ENCODE data around the gene HHIP.

Gene HHIP

GRCh38 chr4:144658015-144658567 lies 12.1 kb downstream of the HHIP start:
- DNase-seq, result no peak

- no peak for DNase-seq
Measured at GRCh38 chr4:144658903-144659302, 12.9 kb downstream of the HHIP start.

- no peak for DNase-seq
Measured at GRCh38 chr4:144659447-144659846, 13.5 kb downstream of the HHIP start.

GRCh38 chr4:144663834-144664475 lies 18.0 kb downstream of the HHIP start:
- no peak for DNase-seq

- DNase-seq, result no peak
Measured at GRCh38 chr4:144666539-144667175, 20.7 kb downstream of the HHIP start.

GRCh38 chr4:144667500-144667899 lies 21.5 kb downstream of the HHIP start:
- no peak for DNase-seq

- DNase-seq, result no peak
Measured at GRCh38 chr4:144670776-144671175, 24.8 kb downstream of the HHIP start.

GRCh38 chr4:144674711-144675110 lies 28.8 kb downstream of the HHIP start:
- no peak for DNase-seq

GRCh38 chr4:144681806-144682205 lies 35.9 kb downstream of the HHIP start:
- no peak for DNase-seq

GRCh38 chr4:144683516-144683915 lies 37.6 kb downstream of the HHIP start:
- no peak for DNase-seq

- DNase-seq, result no peak
Measured at GRCh38 chr4:144685911-144686310, 40.0 kb downstream of the HHIP start.

GRCh38 chr4:144686921-144687320 lies 41.0 kb downstream of the HHIP start:
- DNase-seq, result no peak

- DNase-seq, result no peak
Measured at GRCh38 chr4:144687466-144687865, 41.5 kb downstream of the HHIP start.

GRCh38 chr4:144688035-144688569 lies 42.1 kb downstream of the HHIP start:
- no peak for DNase-seq

GRCh38 chr4:144689125-144689524 lies 43.2 kb downstream of the HHIP start:
- no peak for DNase-seq

GRCh38 chr4:144695721-144696120 lies 49.8 kb downstream of the HHIP start:
- DNase-seq, result no peak

- no peak for DNase-seq
Measured at GRCh38 chr4:144696376-144696775, 50.4 kb downstream of the HHIP start.

GRCh38 chr4:144699565-144699964 lies 53.6 kb downstream of the HHIP start:
- no peak for DNase-seq

- DNase-seq, result no peak
Measured at GRCh38 chr4:144701683-144702233, 55.8 kb downstream of the HHIP start.

- no peak for DNase-seq
Measured at GRCh38 chr4:144703494-144703893, 57.5 kb downstream of the HHIP start.

GRCh38 chr4:144705601-144706590 lies 59.9 kb downstream of the HHIP start:
- DNase-seq, result no peak

GRCh38 chr4:144709159-144709558 lies 63.2 kb downstream of the HHIP start:
- DNase-seq, result no peak

All from inflammatory macrophage treated with lipopolysaccharide for 1 hour (primary cell).